ENCODE measurements around the gene CD1D. TPM values are rescaled to one million over a fixed set of nuclear protein-coding genes. Genes with fewer than 3 reads are reported as not detected.
A peak's percentile ranks its signal among the peaks of the same experiment; 100 is the strongest.

CD1D gene
- total RNA-seq, 4 donors from 2014 or later, result 0.26 to 2.0 (median 1.1) TPM

DNA sequence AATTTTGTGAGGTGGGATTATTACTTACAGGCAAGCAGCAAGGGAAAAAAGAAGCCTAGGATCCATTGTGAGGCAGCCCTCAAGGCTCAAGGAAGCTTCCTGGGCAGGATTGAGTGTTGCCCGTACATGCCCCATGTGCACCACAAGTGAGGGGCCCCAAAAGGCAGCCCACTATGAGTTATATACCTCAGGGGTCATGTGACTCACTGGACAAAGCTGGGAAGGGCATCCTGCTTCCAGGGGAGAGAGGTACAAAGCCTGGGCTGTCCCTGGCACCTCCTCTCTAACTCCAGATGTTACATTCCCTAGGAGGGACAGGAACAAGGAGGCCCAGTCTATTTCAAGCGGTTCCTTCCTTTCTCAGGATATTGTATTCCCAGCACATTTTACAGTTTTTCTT lies 34.0 kb upstream of the CD1D start:
- peak overlapping the region in 1 of 4 donors; percentile 40 for H3K27ac ChIP-seq (replicated peaks in 1 of 4)
- H3K4me1 ChIP-seq, result peaks cover 27 to 39% (median 35%) of the 10 kb centered on the region in 4 donors
- no peak for DNase-seq (ENCODE audit: extremely low spot score)
- intact Hi-C loops (cut with DNase I), result no loop called here
- WGBS, result 72% methylated on average over 2 of the region's 2 CpGs
- no peaks in the 10 kb centered on the region for H3K9me3 ChIP-seq
- TF ChIP-seq, protein P1, sequence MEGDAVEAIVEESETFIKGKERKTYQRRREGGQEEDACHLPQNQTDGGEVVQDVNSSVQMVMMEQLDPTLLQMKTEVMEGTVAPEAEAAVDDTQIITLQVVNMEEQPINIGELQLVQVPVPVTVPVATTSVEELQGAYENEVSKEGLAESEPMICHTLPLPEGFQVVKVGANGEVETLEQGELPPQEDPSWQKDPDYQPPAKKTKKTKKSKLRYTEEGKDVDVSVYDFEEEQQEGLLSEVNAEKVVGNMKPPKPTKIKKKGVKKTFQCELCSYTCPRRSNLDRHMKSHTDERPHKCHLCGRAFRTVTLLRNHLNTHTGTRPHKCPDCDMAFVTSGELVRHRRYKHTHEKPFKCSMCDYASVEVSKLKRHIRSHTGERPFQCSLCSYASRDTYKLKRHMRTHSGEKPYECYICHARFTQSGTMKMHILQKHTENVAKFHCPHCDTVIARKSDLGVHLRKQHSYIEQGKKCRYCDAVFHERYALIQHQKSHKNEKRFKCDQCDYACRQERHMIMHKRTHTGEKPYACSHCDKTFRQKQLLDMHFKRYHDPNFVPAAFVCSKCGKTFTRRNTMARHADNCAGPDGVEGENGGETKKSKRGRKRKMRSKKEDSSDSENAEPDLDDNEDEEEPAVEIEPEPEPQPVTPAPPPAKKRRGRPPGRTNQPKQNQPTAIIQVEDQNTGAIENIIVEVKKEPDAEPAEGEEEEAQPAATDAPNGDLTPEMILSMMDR (IDR thresholded peaks at IDR 0.05), result no peak
- TF ChIP-seq POLR2AphosphoS5 (IDR thresholded peaks at IDR 0.05), result peak in 1 of 2 donors; percentile 33
- no peak overlapping the region for H3K4me3 ChIP-seq
- no peaks in the 10 kb centered on the region for H3K27me3 ChIP-seq
- H3K36me3 ChIP-seq, result no peaks in the 10 kb centered on the region

DNA sequence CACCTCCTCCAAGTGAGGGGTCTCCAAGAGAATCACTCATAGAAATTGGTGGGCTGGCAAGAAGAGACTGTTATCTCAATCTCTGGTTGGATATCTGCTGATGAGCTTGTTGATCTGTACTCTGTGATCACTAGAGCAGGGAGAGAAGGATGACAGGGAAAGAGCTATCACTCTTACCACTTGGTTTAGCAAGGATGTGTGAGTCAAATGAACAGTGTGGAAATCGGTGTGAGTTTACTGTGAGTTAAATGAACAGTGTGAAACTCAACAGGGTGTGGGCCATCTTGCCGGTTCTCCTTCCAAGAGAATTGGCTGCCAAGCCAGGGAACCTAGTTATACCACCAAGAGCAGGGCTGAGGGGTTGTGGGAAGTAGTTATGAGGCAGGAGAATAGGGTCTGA lies 33.3 kb upstream of the CD1D start:
- Histone ChIP-seq H3K4me3 (no peak overlapping the region), H3K27me3 (no peaks in the 10 kb centered on the region), H3K36me3 (no peaks in the 10 kb centered on the region), H3K27ac (replicated peaks in 1 of 4) (peak overlapping the region in 2 of 4 donors; percentile 40 to 50), H3K9me3 (no peaks in the 10 kb centered on the region), H3K4me1 (peaks cover 27 to 39% (median 35%) of the 10 kb centered on the region in 4 donors)
- WGBS, result 38% methylated on average over 2 of the region's 2 CpGs
- DNase-seq (ENCODE audit: extremely low spot score), result no peak
- TF ChIP-seq POLR2AphosphoS5 (IDR thresholded peaks at IDR 0.05) (no peak), POLR2A (IDR thresholded peaks at IDR 0.05; ENCODE audit: low read depth) (no peak), EP300 (IDR thresholded peaks at IDR 0.05) (no peak)
- TF ChIP-seq, protein P1 (IDR thresholded peaks at IDR 0.05), result no peak
- intact Hi-C loops (cut with DNase I), result no loop called here

DNA sequence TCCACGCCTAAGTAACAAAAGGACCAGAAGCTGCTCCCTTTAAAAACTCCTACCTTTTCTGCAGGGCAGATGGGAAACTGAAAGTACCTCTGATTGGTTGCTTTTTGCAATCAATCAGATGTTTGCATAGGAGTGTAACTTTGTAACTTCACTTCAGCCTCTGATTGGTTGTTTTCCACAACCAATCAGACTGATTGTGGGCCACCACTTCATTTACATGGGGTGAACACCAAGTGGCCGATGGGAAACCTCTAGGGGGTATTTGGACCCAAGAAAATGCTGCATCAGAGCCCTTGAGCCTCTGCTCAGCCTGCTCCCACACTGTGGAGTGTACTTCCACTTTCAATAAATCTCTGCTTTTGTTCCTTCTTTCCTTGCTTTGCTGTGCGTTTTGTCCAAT lies 32.8 kb upstream of the CD1D start:
- Histone ChIP-seq H3K27ac (replicated peaks in 1 of 4) (peak overlapping the region in 3 of 4 donors; percentile 50 to 74 (median 70)), H3K4me1 (peaks cover 27 to 39% (median 35%) of the 10 kb centered on the region in 4 donors), H3K9me3 (no peaks in the 10 kb centered on the region), H3K27me3 (no peaks in the 10 kb centered on the region), H3K4me3 (no peak overlapping the region), H3K36me3 (no peaks in the 10 kb centered on the region)
- TF ChIP-seq POLR2A (IDR thresholded peaks at IDR 0.05; ENCODE audit: low read depth) (no peak), EP300 (IDR thresholded peaks at IDR 0.05) (no peak), POLR2AphosphoS5 (IDR thresholded peaks at IDR 0.05) (no peak)
- TF ChIP-seq, protein P1 (IDR thresholded peaks at IDR 0.05), result no peak
- no peak for DNase-seq (ENCODE audit: extremely low spot score)
- 84% methylated on average over 3 of the region's 3 CpGs for WGBS
- intact Hi-C loops (cut with DNase I), result no loop called here

DNA sequence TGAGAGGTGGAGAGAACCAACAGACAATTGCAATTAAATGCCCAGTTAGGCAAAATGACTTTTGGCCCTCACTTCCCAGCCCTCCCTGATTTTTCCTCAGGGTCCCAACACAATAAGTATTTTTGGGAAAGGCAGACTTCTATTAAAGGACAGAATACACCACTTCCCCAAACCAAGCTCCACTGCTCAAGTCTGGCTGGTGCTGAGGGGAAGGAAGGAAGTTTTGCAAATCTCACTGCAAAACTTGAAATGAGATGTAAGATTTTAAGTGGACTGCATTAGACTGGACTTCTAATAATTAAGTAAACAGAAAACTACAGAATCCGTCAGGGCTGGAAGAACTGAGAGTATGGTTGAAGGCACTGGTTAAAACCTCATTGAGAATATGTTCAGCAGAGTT lies 32.2 kb upstream of the CD1D start:
- Histone ChIP-seq H3K9me3 (no peaks in the 10 kb centered on the region), H3K27me3 (no peaks in the 10 kb centered on the region), H3K36me3 (no peaks in the 10 kb centered on the region), H3K4me1 (peaks cover 27 to 39% (median 35%) of the 10 kb centered on the region in 4 donors), H3K27ac (replicated peaks in 1 of 4) (peak overlapping the region; percentile 70 to 79 (median 74)), H3K4me3 (no peak overlapping the region)
- TF ChIP-seq, protein P1 (IDR thresholded peaks at IDR 0.05), result no peak
- TF ChIP-seq POLR2A (IDR thresholded peaks at IDR 0.05; ENCODE audit: low read depth), result no peak
- TF ChIP-seq EP300 (IDR thresholded peaks at IDR 0.05), result no peak
- TF ChIP-seq POLR2AphosphoS5 (IDR thresholded peaks at IDR 0.05), result no peak
- intact Hi-C loops (cut with DNase I), result no loop called here
- WGBS, result 87% methylated on average over 1 of the region's 1 CpG
- no peak for DNase-seq (ENCODE audit: extremely low spot score)

DNA sequence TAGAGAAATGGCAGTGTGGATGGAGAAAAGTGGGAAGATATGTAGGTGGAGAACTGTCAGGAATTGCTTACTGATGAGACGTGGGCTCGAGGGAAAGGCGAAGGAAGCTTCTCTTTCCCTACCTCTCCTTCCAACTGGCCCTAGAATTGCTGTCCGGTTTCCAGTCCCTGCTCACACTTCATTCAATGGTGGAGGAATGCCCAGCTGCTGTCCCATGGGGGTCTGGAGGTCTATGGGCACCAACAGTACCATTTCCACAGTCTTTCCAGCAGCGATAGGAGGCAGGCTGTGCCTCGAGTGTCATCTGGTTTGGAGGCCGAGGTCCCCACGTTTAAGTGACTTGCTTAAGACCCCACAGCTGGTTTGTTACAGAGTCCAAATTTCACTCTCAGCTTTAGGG lies 31.5 kb upstream of the CD1D start:
- no peak for DNase-seq (ENCODE audit: extremely low spot score)
- Histone ChIP-seq H3K27ac (replicated peaks in 1 of 4) (peak overlapping the region; percentile 70 to 79 (median 74)), H3K27me3 (no peaks in the 10 kb centered on the region), H3K9me3 (no peaks in the 10 kb centered on the region), H3K36me3 (no peaks in the 10 kb centered on the region), H3K4me3 (peak overlapping the region; percentile 41 to 55 (median 48)), H3K4me1 (peaks cover 27 to 39% (median 35%) of the 10 kb centered on the region in 4 donors)
- TF ChIP-seq EP300 (IDR thresholded peaks at IDR 0.05), result no peak
- no peak for TF ChIP-seq POLR2A (IDR thresholded peaks at IDR 0.05; ENCODE audit: low read depth)
- no peak for TF ChIP-seq POLR2AphosphoS5 (IDR thresholded peaks at IDR 0.05)
- TF ChIP-seq, protein P1 (IDR thresholded peaks at IDR 0.05), result no peak
- intact Hi-C loops (cut with DNase I), result no loop called here
- WGBS, result 47% methylated on average over 8 of the region's 8 CpGs

Data from esophagus muscularis mucosa (tissue), 4 donors.